ENCODE measurements around the gene C12orf54.
"Not testable (repeated sequence)": the region's sequence is repeated elsewhere in the genome, so short reads cannot be mapped to it uniquely, and the experiment has no call there.

Gene C12orf54

GRCh38 chr12:48482198-48482597 lies at the start of gene C12orf54:
TSS of gene C12orf54 (plus strand) at chr12:48482498. CDS start at chr12:48483297, 799 bp downstream.
- no peak for TF ChIP-seq CTCF (IDR thresholded peaks at IDR 0.05; ENCODE audit: extremely low read depth, missing control alignments)
- DNase-seq (ENCODE audit: low spot score) = no peak

- DNase-seq (ENCODE audit: low spot score) = not testable (repeated sequence)
Observed at GRCh38 chr12:48434016-48434415, 48.3 kb upstream of the C12orf54 start.

DNA sequence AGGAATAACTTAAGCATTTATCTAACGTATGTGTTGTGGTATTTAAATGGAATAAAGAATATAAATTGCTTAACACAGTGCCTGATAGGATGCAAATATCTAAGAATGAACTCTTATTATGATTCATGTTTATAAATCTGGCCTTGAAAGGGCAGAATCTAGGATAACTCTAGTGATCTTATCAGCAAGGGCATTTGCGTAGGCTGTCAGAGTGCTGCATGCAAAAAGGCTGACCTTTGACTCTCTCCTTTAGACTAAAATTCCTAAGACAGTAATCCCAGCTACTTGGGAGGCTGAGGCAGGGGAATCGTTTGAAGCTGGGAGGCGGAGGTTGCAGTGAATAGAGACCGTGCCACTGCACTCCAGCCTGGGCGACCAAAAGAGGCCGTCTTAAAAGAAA lies 41.2 kb upstream of the C12orf54 start:
- TF ChIP-seq CTCF (IDR thresholded peaks at IDR 0.05; ENCODE audit: extremely low read depth, missing control alignments) = no peak
- no peak for DNase-seq (ENCODE audit: low spot score)

DNA sequence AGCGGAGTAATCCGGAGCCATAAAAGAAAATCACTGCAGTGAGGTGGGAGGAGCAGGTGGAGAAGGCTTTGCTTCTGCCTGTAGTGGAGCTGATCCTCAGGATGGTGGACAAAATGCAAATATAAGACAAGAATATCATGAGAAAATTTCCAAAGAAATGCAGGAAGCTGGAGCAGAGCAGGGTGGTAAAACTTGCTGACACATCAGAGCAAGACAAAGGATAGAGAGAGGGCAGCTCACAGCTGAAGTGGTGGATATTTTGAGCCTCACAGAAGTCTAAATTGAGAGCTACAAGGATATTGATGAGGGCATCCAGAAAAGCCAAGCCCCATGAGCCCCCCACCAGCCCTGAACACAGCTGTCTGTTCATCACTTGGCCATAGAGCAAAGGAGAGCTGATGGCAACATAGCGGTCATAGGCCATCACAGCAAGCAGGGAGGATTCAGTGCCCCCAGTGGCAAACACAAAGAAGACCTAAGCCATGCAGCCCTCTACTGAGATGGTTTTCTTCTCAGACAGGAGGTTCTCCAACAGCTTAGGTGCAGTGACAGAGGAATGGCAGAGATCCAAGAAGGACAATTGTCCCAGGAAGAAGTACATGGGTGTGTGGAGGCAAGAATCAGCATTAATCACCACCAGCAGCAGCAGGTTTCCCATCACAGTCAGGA lies 40.0 kb upstream of the C12orf54 start:
- TF ChIP-seq CTCF (IDR thresholded peaks at IDR 0.05; ENCODE audit: extremely low read depth, missing control alignments) = no peak
- no peak for DNase-seq (ENCODE audit: low spot score)

DNA sequence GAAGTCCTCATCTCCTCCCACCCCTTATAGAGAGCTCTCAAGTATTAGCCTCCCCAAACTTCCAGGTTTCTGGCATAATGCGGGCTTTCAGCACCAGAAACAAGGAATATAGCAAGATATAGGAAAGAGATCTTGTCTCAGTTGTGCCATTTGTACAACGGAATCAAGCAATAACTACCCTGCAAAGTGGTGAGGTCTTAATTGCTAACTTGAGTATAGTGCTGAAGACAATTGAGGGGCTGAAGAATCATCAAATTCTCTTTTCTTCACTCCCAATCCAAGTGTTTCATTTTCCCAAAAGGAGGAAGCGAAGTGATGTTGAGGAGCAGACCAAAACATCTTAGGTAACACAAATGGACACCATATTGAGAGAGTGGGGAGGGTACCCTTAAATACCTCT lies 36.8 kb upstream of the C12orf54 start:
- TF ChIP-seq CTCF (IDR thresholded peaks at IDR 0.05; ENCODE audit: extremely low read depth, missing control alignments) = no peak
- no peak for DNase-seq (ENCODE audit: low spot score)

GRCh38 chr12:48446161-48446776 lies 36.0 kb upstream of the C12orf54 start:
- TF ChIP-seq CTCF (IDR thresholded peaks at IDR 0.05; ENCODE audit: extremely low read depth, missing control alignments) = no peak
- DNase-seq (ENCODE audit: low spot score) = no peak

DNA sequence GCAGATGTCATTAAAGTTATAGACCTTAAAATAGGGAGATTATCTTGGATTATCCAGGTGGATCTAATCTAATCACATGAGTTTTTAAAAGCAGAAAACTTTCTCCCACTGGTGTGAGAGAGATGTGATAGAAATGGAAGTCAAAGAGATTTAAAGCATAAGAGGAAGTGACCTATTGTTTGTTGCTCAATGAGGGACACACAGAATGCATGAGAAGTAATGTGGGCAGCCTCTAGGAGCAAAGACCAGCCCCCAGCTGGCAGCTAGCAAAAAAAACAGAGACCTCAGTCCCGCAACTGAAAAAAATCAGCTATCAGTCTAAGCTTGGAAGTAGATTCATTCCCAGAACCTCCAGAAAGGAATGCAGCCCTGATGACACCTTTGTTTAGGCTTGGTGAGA lies 34.5 kb upstream of the C12orf54 start:
- DNase-seq (ENCODE audit: low spot score) = no peak
- TF ChIP-seq CTCF (IDR thresholded peaks at IDR 0.05; ENCODE audit: extremely low read depth, missing control alignments) = no peak

- DNase-seq (ENCODE audit: low spot score) = no peak
- TF ChIP-seq CTCF (IDR thresholded peaks at IDR 0.05; ENCODE audit: extremely low read depth, missing control alignments) = no peak
Observed at GRCh38 chr12:48451372-48451771, 30.9 kb upstream of the C12orf54 start.

- DNase-seq (ENCODE audit: low spot score) = not testable (repeated sequence)
Observed at GRCh38 chr12:48452961-48453360, 29.3 kb upstream of the C12orf54 start.
